Panc1 (cell line): ENCODE results near the gene PDCD11. TPM values are rescaled to one million over a fixed set of nuclear protein-coding genes. Genes with fewer than 3 reads are reported as not detected.

ENCODE experiments used
- ATAC-seq: fragments of 200-7000 bp; cut with Tn5 transposase; 2 replicates; pipeline ENCODE4 v1.9.1; 2020; ENCODE audit warnings: mild to moderate bottlenecking, moderate library complexity
- BruUV-seq: library from RNA; stranded (reverse); fragments of 400-500 nt; replicated peaks from 2 replicates; lab custom pipeline; 2021; lab: Mats Ljungman, UMichigan
- CTCF ChIA-PET: fragments of 300-600 bp; sonication (Branson Sonifier 250); formaldehyde crosslinking; loops from one replicate; lab custom pipeline; 2022; ENCODE audit warnings: antibody characterized with exemption; lab: Charles Lee
- POLR2A ChIA-PET: fragments of 300-600 bp; sonication (Branson Sonifier 250); formaldehyde crosslinking; loops from one replicate; lab custom pipeline; 2022; ENCODE audit warnings: antibody characterized with exemption; lab: Charles Lee
- DNase-seq: peaks from one replicate; pipeline ENCODE4 v3.0.0-alpha.2; 2010; ENCODE audit warnings: low read depth, low spot score
- H3K27ac ChIP-seq: 2 replicates; pipeline ENCODE4 v1.5.1; 2011; ENCODE audit warnings: mild to moderate bottlenecking, low read length, inconsistent platforms
- H3K27me3 ChIP-seq: fragments of 200-500 bp; sonication (Bioruptor generic); 2 replicates; pipeline ENCODE4 v1.6.0; 2014; ENCODE audit warnings: low read length, inconsistent platforms; ENCODE audit not compliant: control insufficient read depth, insufficient read depth
- H3K36me3 ChIP-seq: fragments of 200-500 bp; sonication (Bioruptor generic); 2 replicates; pipeline ENCODE4 v1.5.1; 2014; ENCODE audit warnings: inconsistent platforms, mild to moderate bottlenecking, low read length, moderate library complexity; ENCODE audit not compliant: control insufficient read depth, insufficient read depth
- H3K4me1 ChIP-seq: 2 replicates; pipeline ENCODE4 v1.5.1; 2011; ENCODE audit warnings: inconsistent platforms, mild to moderate bottlenecking, low read length, moderate library complexity; ENCODE audit not compliant: control insufficient read depth, insufficient read depth
- H3K4me3 ChIP-seq, 2 experiments: 2 replicates each; pipeline ENCODE4 v1.5.1; 2011 to 2012; ENCODE audit warnings: low read depth in 2 of 2, low read length in 2 of 2, mild to moderate bottlenecking in 2 of 2, inconsistent platforms in 1 of 2, moderate library complexity in 1 of 2
- H3K9me3 ChIP-seq: fragments of 200-500 bp; sonication (Bioruptor generic); 2 replicates; pipeline ENCODE4 v1.5.1; 2014; ENCODE audit warnings: low read depth, mild to moderate bottlenecking, inconsistent platforms, low read length, moderate library complexity; ENCODE audit not compliant: control insufficient read depth, insufficient read depth
- POLR2AphosphoS5 ChIP-seq: IDR thresholded peaks from 2 replicates; pipeline ENCODE4 v1.6.1; 2012; ENCODE audit warnings: mild to moderate bottlenecking, low read depth, low read length, moderate library complexity
- SIN3A ChIP-seq: IDR thresholded peaks from 2 replicates; pipeline ENCODE4 v1.6.1; 2012; ENCODE audit warnings: low read depth, mild to moderate bottlenecking, low read length, moderate library complexity, borderline replicate concordance; ENCODE audit not compliant: insufficient read depth
- TCF7L2 ChIP-seq: IDR thresholded peaks from 2 replicates; pipeline ENCODE4 v1.6.1; 2011; ENCODE audit warnings: mild to moderate bottlenecking, low read depth, low read length, inconsistent platforms
- in situ Hi-C: cut with HindIII; loops from 2 replicates; pipeline ENCODE4 v1.10.0; 2016; ENCODE audit warnings: low sequenced_read_pairs, low pct_unique_long_range_greater_than_20kb
- intact Hi-C: fragments of 100-400 bp; cut with micrococcal nuclease; formaldehyde crosslinking; loops from one replicate; pipeline ENCODE4 v1.10.0; 2022; ENCODE audit not compliant: unreplicated experiment
- total RNA-seq: library from RNA; stranded (reverse); gene quantifications from one replicate; pipeline ENCODE4 v1.2.1, GENCODE V29; 2021; ENCODE audit not compliant: unreplicated experiment
- TF ChIP-seq, protein P1 (sequence below), 2 experiments: IDR thresholded peaks; 2 replicates each; pipeline ENCODE4 v1.6.1; 2011 to 2012; ENCODE audit warnings: low read depth in 2 of 2, control low read depth in 1 of 2, low read length in 1 of 2, mild to moderate bottlenecking in 1 of 2, moderate library complexity in 1 of 2; ENCODE audit not compliant: insufficient read depth in 1 of 2
- TF ChIP-seq, protein P2 (sequence below): fragments of 450-650 bp; IDR thresholded peaks from 2 replicates; pipeline ENCODE4 v1.5.1; 2017; ENCODE audit warnings: mild to moderate bottlenecking

The PDCD11 gene
- total RNA-seq, 1 experiment from 2014 or later, result 92.8 TPM

DNA sequence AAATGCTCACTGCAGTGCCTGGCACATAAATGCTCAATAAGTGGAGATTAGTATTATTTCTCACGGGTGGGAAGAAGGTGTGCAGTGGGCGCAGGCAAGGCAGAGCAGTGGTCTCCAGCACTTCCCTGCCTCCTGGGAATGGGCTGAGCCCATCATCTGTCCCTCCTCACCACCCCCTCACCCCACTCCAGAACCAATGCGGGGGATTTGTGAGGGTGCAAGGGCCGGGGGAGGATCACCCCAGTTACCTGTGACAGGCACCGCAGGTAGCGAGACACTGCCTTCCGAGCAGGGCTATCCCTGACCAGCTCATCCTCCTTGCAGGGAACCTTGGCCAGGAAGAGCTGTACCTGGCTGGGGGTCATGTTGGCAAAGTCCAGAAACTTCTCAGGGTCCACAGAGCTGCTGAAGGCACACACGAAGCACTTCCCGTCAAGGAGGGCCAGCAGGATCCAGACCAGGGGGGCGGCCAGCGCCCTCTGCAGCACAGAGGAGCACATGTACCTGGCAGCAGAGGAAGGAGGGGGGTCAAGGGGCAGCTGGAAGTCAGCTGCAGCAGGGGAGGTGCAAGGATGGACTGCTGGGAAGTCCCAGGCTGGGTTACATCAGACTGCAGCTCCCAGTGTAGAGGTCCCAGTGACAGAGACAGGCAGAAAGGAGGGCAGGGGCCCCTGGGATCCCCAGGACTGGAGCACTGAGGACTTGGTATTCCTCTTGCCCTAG lies 79.8 kb downstream of the PDCD11 start:
- intact Hi-C loops (no loop called here), in situ Hi-C loops (loop anchor here (10.0 kb wide), 1 partner anchor 81 kb away; the partner anchor contains the start of genes ATP5MK and PDCD11)
- POLR2A ChIA-PET, result interaction anchor here (0.6 kb wide), 1 partner anchor 416 kb away, joined by 3 read pairs; no protein-coding TSS in a partner anchor
- no peak overlapping the region for H3K4me3 ChIP-seq
- H3K27ac ChIP-seq, result no peak overlapping the region
- H3K4me1 ChIP-seq, result no peaks in the 10 kb centered on the region; the same call in 1 of the 2 replicates
- ATAC-seq (peak; percentile 46; the same call in 1 of the 2 replicates), DNase-seq (no peak)
- BruUV-seq, result no TSS peak
- CTCF ChIA-PET, result interaction anchor here (0.6 kb wide), 1 partner anchor 11 kb away, joined by 3 read pairs; no protein-coding TSS in a partner anchor
- no peaks in the 10 kb centered on the region for H3K36me3 ChIP-seq
- no peaks in the 10 kb centered on the region for H3K27me3 ChIP-seq
- no peaks in the 10 kb centered on the region for H3K9me3 ChIP-seq
- TF ChIP-seq TCF7L2, result no peak
- TF ChIP-seq, protein P1, sequence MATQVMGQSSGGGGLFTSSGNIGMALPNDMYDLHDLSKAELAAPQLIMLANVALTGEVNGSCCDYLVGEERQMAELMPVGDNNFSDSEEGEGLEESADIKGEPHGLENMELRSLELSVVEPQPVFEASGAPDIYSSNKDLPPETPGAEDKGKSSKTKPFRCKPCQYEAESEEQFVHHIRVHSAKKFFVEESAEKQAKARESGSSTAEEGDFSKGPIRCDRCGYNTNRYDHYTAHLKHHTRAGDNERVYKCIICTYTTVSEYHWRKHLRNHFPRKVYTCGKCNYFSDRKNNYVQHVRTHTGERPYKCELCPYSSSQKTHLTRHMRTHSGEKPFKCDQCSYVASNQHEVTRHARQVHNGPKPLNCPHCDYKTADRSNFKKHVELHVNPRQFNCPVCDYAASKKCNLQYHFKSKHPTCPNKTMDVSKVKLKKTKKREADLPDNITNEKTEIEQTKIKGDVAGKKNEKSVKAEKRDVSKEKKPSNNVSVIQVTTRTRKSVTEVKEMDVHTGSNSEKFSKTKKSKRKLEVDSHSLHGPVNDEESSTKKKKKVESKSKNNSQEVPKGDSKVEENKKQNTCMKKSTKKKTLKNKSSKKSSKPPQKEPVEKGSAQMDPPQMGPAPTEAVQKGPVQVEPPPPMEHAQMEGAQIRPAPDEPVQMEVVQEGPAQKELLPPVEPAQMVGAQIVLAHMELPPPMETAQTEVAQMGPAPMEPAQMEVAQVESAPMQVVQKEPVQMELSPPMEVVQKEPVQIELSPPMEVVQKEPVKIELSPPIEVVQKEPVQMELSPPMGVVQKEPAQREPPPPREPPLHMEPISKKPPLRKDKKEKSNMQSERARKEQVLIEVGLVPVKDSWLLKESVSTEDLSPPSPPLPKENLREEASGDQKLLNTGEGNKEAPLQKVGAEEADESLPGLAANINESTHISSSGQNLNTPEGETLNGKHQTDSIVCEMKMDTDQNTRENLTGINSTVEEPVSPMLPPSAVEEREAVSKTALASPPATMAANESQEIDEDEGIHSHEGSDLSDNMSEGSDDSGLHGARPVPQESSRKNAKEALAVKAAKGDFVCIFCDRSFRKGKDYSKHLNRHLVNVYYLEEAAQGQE (IDR thresholded peaks at IDR 0.05; ENCODE audit: insufficient read depth in 1 of 2, low read depth in 2 of 2, low read length in 1 of 2), result no peak
- no peak for TF ChIP-seq SIN3A
- no peak for TF ChIP-seq POLR2AphosphoS5
- TF ChIP-seq, protein P2, sequence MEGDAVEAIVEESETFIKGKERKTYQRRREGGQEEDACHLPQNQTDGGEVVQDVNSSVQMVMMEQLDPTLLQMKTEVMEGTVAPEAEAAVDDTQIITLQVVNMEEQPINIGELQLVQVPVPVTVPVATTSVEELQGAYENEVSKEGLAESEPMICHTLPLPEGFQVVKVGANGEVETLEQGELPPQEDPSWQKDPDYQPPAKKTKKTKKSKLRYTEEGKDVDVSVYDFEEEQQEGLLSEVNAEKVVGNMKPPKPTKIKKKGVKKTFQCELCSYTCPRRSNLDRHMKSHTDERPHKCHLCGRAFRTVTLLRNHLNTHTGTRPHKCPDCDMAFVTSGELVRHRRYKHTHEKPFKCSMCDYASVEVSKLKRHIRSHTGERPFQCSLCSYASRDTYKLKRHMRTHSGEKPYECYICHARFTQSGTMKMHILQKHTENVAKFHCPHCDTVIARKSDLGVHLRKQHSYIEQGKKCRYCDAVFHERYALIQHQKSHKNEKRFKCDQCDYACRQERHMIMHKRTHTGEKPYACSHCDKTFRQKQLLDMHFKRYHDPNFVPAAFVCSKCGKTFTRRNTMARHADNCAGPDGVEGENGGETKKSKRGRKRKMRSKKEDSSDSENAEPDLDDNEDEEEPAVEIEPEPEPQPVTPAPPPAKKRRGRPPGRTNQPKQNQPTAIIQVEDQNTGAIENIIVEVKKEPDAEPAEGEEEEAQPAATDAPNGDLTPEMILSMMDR, result no peak

- TF ChIP-seq, protein P1 (IDR thresholded peaks at IDR 0.05; ENCODE audit: insufficient read depth in 1 of 2, low read depth in 2 of 2, low read length in 1 of 2), result no peak
- TF ChIP-seq TCF7L2, result no peak
- TF ChIP-seq, protein P2, result no peak
- no peak for TF ChIP-seq POLR2AphosphoS5
- TF ChIP-seq SIN3A, result no peak
- ATAC-seq (no peak), DNase-seq (no peak)
- intact Hi-C loops (no loop called here), in situ Hi-C loops (loop anchor here (10.0 kb wide), 1 partner anchor 84 kb away; the partner anchor contains the start of genes ATP5MK and PDCD11)
- Histone ChIP-seq H3K4me1 (no peaks in the 10 kb centered on the region; the same call in 1 of the 2 replicates), H3K36me3 (no peaks in the 10 kb centered on the region), H3K4me3 (no peak overlapping the region), H3K27me3 (no peaks in the 10 kb centered on the region), H3K27ac (no peak overlapping the region), H3K9me3 (no peaks in the 10 kb centered on the region)
- BruUV-seq, result no TSS peak
- CTCF ChIA-PET, result no interaction called here
- POLR2A ChIA-PET, result no interaction called here
Measured at GRCh38 chr10:103478671-103479070, 82.2 kb downstream of the PDCD11 start.
